GM19455 (cell line): ENCODE results near the gene TBX10.
A peak's percentile ranks its signal among the peaks of the same experiment; 100 is the strongest.
"Not testable (repeated sequence)": the region's sequence is repeated elsewhere in the genome, so short reads cannot be mapped to it uniquely, and the experiment has no call there.

Experiments
- ATAC-seq: cut with Tn5 transposase; IDR thresholded peaks from one replicate; pipeline ENCODE4 v1.9.1; 2021; ENCODE audit not compliant: unreplicated experiment

TBX10 gene

DNA sequence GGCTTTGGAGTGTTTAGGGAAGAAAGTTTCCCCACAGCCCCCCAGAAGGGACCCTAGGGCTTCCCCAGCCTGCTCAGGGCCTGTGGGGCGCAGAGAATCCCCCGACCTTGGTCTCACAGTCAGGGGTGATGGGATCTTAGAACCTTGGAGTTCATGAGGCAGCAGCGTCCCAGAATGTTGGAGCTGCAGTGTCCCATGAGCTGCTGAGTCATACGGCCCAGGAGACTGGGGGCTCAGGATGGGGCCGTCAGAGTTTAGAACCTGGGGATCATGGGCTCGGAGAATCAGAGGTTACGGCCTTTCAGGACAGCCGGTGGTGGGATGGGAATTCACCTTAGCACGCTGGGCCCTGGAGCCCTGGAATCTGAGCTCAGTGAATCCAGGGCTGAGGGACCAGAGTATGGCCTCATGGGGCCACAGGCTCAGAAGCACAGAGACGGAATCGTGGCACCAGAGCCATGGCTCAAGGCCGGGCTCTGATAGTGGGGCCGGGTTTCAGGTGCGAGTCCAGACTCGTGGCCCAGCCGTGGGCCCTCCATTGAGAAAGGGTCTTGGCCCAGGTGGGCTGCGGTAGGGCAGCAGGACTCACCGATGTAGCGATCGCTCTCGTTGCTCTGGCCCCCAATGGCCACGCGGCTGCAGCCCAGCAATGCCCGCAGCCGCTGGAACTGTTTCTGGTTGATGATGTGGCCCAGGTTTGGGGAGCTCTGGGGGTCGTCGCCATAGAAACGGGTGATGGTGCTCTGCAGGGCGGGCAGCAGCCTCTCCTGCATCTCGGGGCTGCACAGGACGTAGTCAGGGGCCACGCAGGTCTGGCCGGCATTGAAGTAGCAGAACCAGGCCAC lies 25.4 kb upstream of the TBX10 start:
- ATAC-seq = no peak

DNA sequence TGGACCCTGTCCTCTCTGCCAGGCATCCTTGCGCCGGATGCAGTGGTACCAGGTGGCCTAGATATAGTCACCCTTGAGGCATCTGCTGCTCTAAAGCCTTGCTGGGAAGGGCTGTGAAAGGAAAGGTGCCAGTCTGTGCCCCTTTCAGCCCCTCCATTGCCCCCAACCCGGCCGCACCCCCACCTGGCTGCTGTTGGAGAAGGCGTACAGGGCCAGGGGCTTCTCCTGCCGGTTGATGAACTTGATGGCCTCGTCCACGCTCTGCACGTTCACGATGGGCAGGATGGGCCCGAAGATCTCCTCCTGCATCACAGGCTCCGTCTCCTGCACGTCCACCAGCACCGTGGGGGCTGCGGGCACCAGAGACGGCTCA lies 24.6 kb upstream of the TBX10 start:
- ATAC-seq = no peak

DNA sequence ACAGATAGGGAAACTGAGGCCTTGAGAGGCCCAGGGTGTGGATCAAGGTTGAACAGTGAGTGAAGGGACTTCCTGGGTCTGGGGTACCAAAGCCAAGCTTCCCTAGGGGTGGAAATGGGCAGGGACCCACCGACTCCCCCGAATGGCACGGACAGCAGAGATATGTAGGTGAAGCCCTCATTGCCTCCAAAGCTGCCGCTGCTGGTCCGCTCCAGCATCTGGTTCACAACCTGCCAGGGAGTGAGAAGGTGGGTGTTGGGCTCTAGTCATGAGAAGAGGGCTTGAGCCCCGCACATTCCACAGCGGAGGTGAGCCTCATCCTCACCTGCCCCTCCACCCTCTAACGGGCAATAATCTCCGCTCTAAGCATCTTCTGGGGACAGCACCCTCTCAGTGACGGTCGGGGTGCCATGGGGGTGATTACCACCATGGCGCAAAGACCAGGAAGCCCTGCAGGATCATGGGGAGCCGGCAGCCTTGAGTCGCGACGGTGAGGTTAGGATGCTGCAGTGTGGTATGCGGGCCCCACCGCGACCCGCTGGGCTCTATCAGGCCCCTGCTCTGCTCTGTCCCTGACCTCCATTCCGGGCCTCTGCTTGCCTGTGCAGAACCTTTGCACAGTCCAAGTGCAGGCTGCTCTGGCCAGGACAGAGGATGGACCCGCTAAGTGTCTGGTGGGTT lies 24.1 kb upstream of the TBX10 start:
- ATAC-seq = no peak

DNA sequence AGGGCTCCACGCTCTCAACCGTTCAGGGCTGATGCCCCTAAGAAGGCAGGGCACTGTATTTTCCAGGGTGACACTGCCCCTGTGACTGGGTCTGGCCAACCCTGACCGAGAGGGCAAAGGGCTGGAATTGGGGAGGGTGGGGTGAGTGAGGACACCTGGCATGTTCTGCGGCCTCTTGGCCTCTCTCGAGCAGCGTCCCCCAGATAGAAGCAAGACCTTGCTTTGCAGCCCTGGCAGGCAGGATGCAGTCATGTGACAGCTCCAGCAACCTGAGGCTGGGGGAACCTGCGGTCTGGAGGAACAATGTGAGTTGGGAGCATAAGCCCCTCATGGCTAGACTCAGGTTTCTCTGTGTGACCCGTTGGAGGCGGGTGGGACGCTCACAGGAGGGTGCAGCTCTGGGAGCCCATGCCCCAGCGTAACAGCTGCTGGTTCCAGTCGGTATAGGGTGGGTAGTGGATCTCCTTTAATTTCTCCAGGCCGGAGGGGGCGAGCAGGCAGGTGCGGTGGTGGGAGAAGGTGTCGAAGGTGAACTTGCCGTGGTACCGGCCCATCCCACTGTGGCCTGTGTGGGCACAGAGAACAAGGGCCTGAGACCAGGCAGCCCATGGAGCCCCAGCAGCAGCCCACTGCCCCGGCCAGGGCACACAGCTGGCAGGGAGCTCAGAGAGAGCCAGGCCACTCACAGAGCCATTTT lies 23.4 kb upstream of the TBX10 start:
- no peak for ATAC-seq

DNA sequence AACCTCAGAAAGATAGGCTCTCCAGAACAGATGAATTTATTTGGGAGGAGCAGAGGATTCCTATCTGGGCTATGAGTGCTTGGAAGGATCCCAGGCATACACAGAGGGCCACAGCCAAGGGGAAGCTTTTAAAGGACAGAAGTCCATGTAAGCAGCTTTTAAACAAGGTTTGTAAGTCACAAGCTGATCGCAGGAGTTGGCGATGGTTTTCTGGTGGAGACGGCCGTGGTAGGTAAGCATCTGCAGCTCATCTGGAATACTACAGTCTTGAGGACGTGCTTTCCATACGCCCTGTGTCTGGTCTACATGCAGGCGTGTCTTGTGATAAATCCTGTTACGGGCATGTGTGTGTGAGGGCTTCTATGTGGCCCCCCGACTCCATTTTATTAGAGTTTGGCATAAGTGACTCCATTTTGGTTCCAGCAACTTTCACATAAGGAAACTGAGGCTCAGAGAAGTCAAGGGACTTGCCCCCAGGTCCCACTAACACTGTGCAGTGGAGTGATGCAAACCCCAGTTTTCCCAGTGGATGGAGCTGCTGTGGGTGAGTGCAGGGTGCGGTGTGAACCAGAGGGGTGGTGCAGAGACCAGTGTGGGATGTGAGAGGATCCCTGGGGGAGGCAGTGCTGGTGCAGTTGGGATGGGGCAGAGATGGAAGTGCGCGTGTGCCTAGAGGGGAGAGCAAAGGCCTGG lies 22.7 kb upstream of the TBX10 start:
- no peak for ATAC-seq

DNA sequence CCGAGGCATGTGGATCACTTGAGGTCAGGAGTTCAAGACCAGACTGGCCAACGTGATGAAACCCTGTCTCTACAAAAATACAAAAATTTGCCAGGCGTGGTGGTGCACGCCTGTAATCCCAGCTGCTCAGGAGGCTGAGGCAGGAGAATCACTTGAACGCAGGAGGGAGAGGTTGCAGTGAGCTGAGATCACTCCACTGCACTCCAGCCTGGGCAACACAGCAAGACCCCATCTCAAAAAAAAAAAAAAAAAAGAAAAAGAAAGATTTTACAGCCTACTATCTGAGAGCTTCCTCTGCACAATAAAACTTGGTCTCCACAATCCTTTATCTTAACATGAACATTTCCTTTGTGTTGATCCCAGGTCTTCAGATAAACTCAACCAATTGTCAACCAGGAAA lies 21.2 kb upstream of the TBX10 start:
- not testable (repeated sequence) for ATAC-seq

DNA sequence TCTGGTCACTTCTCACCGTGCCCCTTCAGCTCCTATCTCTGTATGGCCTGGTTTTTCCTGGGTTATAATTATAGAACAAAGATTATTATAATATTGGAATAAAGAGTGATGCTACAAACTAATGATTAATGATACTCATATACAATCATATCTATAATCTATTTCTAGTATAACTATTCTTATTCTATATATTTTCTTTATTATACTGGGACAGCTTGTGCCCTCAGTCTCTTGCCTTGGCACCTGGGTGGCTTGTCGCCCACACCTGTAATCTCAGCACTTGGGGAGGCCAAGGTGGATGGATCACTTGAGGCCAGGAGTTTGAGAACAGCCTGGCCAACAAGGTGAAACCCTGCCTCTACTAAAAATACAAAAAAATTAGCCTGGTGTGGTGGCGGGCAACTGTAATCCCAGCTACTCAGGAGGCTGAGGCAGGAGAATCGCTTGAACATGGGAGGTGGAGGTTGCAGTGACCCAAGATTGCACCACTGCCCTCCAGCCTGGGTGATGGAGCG lies 20.1 kb upstream of the TBX10 start:
- ATAC-seq = not testable (repeated sequence)

DNA sequence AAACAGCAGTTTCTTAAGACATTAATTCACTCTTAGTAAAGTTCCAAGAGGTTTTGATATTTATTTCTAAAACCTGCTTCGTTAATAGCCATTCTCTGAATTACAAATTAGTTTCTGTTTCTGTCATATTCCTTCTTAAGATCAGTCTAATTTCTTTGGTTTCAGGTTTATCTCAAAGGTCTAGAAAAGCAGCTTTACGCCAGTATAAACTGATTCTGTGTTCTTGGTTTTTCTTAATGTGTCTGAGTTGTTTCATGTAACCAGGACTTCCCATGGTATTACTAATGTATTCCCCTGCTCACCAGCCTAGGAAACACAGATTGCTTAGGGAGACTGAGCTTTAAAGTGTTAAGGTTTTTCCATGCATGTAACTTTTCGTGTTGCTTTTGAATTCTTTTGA lies 17.7 kb upstream of the TBX10 start:
- no peak for ATAC-seq

DNA sequence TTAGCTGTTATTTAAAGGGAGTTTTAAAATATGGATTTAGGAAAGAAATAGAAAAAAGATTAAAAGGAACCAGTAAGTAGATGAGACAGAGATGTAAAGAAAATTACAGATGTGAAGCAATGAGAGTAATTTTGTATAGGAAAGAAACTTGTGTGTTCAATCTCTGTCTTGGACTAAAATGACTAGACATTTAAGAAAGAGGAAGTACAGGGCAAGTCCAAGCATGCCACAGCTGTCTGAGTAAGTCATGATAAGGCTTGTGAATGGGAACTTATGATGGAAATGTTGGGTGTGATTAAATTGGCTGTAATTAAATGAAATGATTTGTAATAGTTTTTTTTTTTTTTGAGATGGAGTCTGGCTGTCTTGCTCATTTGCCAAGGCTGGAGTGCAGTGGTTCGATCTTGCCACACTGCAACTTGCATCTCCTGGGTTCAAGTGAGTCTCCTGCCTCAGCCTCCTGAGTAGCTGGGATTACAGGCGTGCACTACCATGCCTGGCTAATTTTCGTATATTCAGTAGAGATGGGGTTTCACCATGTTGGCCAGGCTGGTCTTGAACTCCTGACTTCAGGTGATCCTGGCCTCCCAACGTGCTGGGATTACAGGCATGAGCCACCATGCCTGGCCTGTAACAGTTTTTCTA lies 16.8 kb upstream of the TBX10 start:
- no peak for ATAC-seq

DNA sequence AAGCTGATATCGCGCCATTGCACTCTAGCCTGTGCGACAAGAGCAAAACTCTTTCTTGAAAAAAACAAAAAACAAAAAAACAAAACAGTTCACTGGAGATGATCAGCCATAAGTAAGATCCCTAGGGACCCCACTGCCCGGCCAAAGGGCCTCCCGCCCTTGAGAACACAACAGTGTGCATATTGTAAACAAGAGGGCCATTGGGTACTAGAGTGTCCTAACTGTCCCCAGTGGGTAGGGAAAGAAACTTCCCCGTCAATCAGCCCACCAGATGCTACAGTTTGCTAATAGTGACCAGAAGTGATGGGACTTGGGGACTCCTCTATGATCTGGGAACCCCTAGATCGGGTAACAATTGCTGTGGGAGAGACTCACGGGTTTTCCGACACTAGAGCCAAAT lies 14.7 kb upstream of the TBX10 start:
- no peak for ATAC-seq

DNA sequence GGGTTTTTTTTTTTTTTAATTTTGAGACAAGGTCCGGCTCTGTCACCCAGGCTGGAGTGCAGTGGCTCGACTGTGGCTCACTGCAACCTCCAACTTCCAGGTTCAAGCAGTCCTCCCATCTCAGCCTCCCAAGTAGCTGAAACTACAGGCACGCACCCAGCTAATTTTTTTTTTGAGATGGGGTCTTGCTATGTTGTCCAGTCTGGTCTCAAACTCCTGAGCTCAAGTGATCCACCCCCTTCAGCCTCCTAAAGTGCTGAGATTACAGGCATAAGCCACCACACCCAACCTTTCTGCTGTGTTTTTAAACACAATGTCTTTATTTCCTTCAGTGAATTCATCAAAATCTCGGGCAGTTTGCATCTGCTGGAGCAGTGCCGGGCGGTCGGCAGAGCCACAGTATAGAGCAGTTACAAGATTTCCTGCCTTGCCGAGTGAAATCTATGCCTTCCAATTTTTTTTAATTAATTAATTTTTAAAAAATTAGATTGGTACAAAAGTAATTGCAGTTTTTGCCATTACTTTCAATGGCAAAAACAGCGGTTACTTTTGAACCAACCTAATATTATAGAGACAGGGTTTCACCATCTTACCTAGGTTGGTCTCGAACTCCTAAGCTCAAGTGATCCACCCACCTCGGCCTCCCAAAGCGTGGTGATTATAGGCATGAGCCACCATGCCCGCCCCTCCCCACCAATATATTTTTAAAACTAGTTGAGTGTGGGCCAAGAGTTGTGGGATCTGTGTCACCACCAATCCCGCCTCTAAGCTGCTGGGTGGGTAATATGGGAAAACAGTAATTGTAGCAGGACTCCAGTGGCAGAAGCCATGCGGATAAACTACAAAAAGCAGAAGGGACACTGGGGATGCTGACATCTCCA lies 13.6 kb upstream of the TBX10 start:
- no peak for ATAC-seq

DNA sequence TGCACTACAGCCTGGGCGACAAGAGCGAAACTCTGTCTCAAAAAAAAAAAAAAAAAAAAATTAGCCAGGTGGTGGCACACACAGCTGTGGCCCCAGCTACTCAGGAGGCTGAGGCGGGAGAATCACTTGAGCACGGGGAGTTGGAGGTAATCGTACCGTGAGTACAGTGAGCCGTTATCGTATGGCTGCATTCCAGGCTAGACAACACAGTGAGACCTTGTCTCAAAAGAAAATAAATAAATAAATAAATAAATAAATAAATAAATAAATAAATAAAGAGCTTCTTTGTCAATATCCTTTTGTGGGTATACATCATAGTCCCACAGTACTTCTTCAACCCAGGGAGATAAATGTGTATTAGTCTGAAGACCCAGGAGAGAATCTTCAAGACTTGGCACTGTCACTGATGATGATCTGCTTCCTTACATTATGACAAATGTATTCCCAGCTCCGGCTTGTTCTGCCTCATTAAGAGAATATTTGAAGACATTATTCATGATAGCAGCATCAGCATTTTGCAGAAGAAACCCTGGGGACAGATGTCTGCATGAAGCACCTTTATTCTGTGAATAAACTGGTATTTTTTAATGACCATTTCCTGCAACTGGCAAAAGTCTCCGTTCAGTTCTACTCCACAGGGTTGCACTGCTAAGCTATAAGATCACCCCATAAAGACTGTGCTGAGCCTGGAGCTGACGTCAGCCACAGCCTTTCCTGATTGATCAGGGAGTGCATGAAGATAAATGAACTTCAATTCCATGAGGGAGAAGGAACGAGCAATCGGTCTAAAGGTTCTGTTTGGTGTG lies 12.6 kb upstream of the TBX10 start:
- no peak for ATAC-seq

DNA sequence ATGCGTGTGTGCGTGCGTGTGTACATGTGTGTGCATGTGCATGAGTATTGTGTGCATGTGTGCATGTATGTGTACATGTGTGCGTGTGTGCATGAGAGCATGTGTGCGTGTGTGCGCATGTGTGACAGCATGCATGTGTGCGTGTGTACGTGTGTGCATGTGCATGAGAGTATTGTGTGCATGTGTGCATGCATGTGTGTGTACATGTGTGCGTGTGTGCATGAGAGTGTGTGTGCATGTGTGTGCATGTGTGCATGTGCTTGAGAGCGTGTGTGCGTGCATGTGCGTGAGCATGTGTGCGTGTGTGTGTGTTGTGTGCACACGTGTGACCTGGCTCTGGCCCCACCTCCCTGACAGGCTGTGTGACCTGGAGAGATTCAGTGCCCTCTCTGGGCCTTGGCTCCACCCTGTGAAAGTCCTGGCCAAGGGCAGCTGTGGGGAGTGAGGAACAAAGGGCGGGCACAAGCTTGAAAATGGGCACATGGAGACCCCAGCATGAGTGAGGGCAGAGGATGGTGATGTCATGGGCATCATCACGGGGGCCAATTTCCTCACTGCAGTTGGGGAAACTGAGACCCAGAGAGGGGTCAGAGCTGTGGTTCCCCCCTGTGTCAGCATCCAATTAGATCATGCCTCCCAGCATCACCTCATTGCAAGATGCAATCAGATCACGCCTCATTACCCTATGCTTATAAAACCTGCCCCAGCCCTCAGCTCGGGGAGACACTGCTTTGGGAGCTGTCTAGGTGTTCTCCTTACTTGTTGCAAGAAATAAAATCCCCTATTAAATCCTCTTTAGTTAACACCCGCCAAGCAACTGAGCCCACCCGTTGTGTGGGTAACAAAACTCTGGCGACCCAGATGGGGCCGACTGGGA lies 10.3 kb upstream of the TBX10 start:
- no peak for ATAC-seq

DNA sequence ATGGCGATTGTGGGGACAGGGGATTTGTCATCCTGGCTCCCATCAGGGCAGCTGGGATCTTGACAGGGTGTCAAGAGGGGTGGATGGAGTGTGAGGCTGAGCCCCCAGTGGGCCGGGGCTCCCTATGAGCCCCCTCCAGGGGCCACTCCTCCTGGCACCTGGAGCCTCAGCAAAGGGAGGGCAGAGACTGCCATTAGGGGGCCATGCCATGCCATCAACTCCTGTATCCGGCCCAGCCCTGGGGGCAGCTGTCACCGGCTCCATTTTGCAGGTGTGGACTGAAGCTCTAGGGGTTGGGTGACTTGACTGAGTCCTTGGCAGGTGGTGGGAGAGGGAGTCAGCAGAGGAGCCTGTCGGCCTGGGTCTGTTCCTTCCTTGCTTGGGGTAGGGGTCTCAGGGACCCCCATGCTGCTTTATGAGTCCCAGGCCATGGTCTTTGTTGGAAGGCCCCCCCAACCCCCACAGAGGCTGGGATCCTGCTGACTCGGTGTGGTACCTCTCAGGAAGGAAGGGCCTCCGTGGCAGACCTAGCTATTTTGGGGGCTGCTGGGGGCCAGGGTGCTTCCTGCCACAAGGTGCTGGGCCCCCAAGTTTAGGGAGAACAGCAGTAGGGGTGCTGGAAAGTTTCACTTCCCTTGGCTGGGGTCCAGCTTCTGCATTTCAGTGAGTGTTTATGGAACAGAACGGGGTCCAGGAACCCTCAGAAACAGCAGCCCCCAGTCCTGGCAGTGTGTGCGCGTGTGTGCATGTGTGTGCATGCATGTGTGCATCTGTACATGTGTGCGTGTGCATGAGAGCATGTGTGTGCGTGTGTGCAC lies 9.4 kb upstream of the TBX10 start:
- ATAC-seq = no peak

DNA sequence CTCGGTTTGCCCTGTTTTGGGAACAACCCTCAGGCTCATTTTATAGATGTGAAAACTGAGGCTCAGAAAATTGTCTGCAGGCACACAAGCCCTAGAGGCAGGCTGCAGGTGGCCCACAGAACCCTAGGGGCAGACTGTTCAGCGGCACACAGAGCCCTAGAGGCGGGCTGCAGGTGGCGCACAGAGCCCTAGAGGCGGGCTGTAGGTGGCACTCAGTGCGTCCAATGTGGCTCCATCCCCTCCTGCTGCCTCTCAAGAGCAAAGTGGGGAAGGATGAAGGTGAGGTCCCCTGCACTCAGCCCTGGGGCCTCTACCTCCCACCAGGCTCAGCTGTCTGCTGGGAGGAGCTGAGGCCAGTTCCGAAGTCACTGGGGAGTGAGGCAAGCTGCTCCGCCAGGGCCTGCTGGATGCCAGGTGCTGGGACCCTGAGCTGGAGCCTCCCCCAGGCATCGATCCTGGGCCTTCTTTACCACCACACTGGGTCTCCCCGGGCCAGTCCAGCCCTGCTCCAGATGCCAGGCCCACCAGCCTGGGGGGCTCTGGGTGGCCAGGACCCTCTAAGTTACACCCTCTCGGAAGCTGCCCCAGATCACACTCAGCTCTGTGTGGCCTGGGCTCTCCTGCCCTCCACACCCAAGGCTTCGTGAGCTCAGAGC lies 8.7 kb upstream of the TBX10 start:
- peak; percentile 52 for ATAC-seq

DNA sequence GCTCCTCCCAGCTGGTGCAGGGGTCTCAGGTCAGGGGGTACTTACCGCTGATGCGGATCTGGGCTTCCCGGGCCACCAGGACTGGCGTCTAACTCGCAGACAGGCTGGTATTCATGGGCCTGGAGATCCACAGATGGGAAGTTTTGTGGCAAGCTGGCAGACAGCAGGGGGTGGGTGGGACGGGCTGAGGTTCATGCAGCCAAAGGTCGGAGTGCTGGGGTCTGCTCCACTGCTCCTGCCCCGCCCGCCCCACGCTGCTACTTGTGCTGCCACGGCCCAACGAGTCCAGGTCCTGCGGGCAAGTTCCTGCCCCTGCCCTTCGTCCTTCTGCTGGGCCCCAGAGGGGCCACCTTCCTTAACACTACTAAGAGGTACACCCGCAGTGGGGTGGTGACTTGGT lies 7.9 kb upstream of the TBX10 start:
- ATAC-seq = no peak
